GM12878 (cell line): ENCODE results near the gene SLC35A5. TPM values are rescaled to one million over a fixed set of nuclear protein-coding genes. Genes with fewer than 3 reads are reported as not detected.

Experiments
- ATF7 ChIP-seq: fragments of 450-650 bp; IDR thresholded peaks from 2 replicates; pipeline ENCODE4 v1.6.1; 2016; ENCODE audit warnings: low read depth, mild to moderate bottlenecking
- BMI1 ChIP-seq: fragments of 450-650 bp; IDR thresholded peaks from 2 replicates; pipeline ENCODE4 v1.6.1; 2016; ENCODE audit warnings: mild to moderate bottlenecking, moderate library complexity, borderline replicate concordance
- DPF2 ChIP-seq: fragments of 450-650 bp; IDR thresholded peaks from 2 replicates; pipeline ENCODE4 v1.6.1; 2017; ENCODE audit warnings: mild to moderate bottlenecking
- E4F1 ChIP-seq: fragments of 450-650 bp; IDR thresholded peaks from 2 replicates; pipeline ENCODE4 v1.6.1; 2018; ENCODE audit warnings: borderline replicate concordance, mild to moderate bottlenecking; ENCODE audit not compliant: partially characterized antibody
- GABPA ChIP-seq: IDR thresholded peaks from 2 replicates; pipeline ENCODE4 v1.6.1; 2014; ENCODE audit warnings: antibody characterized with exemption, low read depth, mild to moderate bottlenecking, inconsistent platforms
- GATAD2B ChIP-seq: fragments of 450-650 bp; conservative IDR thresholded peaks from 2 replicates; pipeline ENCODE4 v1.6.1; 2017; ENCODE audit warnings: low read depth, mild to moderate bottlenecking, moderate library complexity
- HDAC6 ChIP-seq: fragments of 200-600 bp; sonication (generic); IDR thresholded peaks from one replicate; pipeline ENCODE4 v1.8.0; 2017; ENCODE audit warnings: antibody characterized with exemption; ENCODE audit not compliant: unreplicated experiment
- IKZF1 ChIP-seq: fragments of 450-650 bp; conservative IDR thresholded peaks from 2 replicates; pipeline ENCODE4 v1.6.1; 2017; ENCODE audit warnings: antibody characterized with exemption, mild to moderate bottlenecking
- IRF3 ChIP-seq: fragments of 450-650 bp; IDR thresholded peaks from 2 replicates; pipeline ENCODE4 v1.6.1; 2014; ENCODE audit warnings: mild to moderate bottlenecking
- JUNB ChIP-seq: IDR thresholded peaks from 2 replicates; pipeline ENCODE4 v1.6.1; 2016; ENCODE audit warnings: antibody characterized with exemption, mild to moderate bottlenecking
- KDM1A ChIP-seq: fragments of 200-600 bp; sonication (generic); IDR thresholded peaks from 2 replicates; pipeline ENCODE4 v1.6.1; 2016; ENCODE audit warnings: borderline replicate concordance
- NR2C1 ChIP-seq: fragments of 450-650 bp; IDR thresholded peaks from 2 replicates; pipeline ENCODE4 v1.6.1; 2017; ENCODE audit warnings: antibody characterized with exemption, mild to moderate bottlenecking, moderate library complexity
- NR2F1 ChIP-seq: fragments of 450-650 bp; conservative IDR thresholded peaks from 2 replicates; pipeline ENCODE4 v1.6.1; 2017; ENCODE audit warnings: mild to moderate bottlenecking
- PAX8 ChIP-seq: fragments of 450-650 bp; IDR thresholded peaks from 2 replicates; pipeline ENCODE4 v1.6.1; 2017; ENCODE audit warnings: mild to moderate bottlenecking, moderate library complexity
- POLR2A ChIP-seq: IDR thresholded peaks from 2 replicates; pipeline ENCODE4 v1.6.1; 2011; ENCODE audit warnings: low read depth, mild to moderate bottlenecking, low read length
- POLR2AphosphoS5 ChIP-seq: IDR thresholded peaks from 2 replicates; pipeline ENCODE4 v1.6.1; 2011; ENCODE audit warnings: mild to moderate bottlenecking, low read length, inconsistent platforms
- RBBP5 ChIP-seq: fragments of 200-600 bp; sonication (generic); conservative IDR thresholded peaks from 2 replicates; pipeline ENCODE4 v1.6.1; 2016
- RELB ChIP-seq: fragments of 450-650 bp; IDR thresholded peaks from 2 replicates; pipeline ENCODE4 v1.6.1; 2017; ENCODE audit warnings: low read depth, mild to moderate bottlenecking, moderate library complexity
- SRF ChIP-seq, 2 experiments: IDR thresholded peaks; 2 replicates each; pipeline ENCODE4 v1.6.1; 2011; ENCODE audit warnings: low read depth in 2 of 2, low read length in 2 of 2, mild to moderate bottlenecking in 1 of 2, moderate library complexity in 1 of 2
- TBL1XR1 ChIP-seq: IDR thresholded peaks from 2 replicates; pipeline ENCODE4 v1.6.1; 2012; ENCODE audit warnings: low read depth, low read length, improper control_type of control experiment
- TCF12 ChIP-seq: IDR thresholded peaks from 2 replicates; pipeline ENCODE4 v1.6.1; 2011; ENCODE audit warnings: low read depth, mild to moderate bottlenecking, low read length
- ZNF687 ChIP-seq: fragments of 450-650 bp; IDR thresholded peaks from 2 replicates; pipeline ENCODE4 v1.6.1; 2017; ENCODE audit warnings: mild to moderate bottlenecking, moderate library complexity
- ZSCAN29 ChIP-seq: fragments of 450-650 bp; IDR thresholded peaks from 2 replicates; pipeline ENCODE4 v1.6.1; 2017; ENCODE audit warnings: mild to moderate bottlenecking, moderate library complexity
- ZZZ3 ChIP-seq: IDR thresholded peaks from 2 replicates; pipeline ENCODE4 v1.6.1; 2011; ENCODE audit warnings: low read depth; ENCODE audit not compliant: control insufficient read depth, insufficient read length
- polyA plus RNA-seq, 11 experiments: library from polyadenylated mRNA; depleted of rRNA in 4 of 11; unstranded in 6 of 11; stranded (reverse) in 5 of 11; fragments of >200 nt; fragmentation: Nextera tagmentation in 4 of 11; fragmentation: Illumina TruSeq in 1 of 11; extraction: Ambion mirVana in 4 of 11; extraction: Trizol in 1 of 11; gene quantifications; 1 replicate in 1 of 11; 2 replicates in 10 of 11; pipeline versions ENCODE4 v1.2.1 to v1.2.3, GENCODE V29; 2011 to 2016; ENCODE audit warnings: inconsistent platforms in 2 of 11, missing spikeins in 2 of 11, low read depth in 1 of 11
- total RNA-seq, 4 experiments: library from RNA; depleted of rRNA in 3 of 4; stranded (reverse); fragments of >200 nt in 3 of 4; fragmentation: Illumina TruSeq in 1 of 4; extraction: Trizol in 1 of 4; gene quantifications; 2 replicates each; pipeline versions ENCODE4 v1.2.1 to v1.2.3, GENCODE V29; 2013 to 2021

SLC35A5 gene
- total and polyA plus RNA-seq, 10 of the 15 experiments (the other 5 are each of a cell fraction or from before 2014, with no cell fraction given) = 10.9 to 38.1 (median 16.0) TPM

- TF ChIP-seq RELB (no peak), GATAD2B (no peak), DPF2 (no peak), HDAC6 (no peak), NR2C1 (no peak), ZSCAN29 (no peak), ATF7 (peak; percentile 64; the same call in 1 of the 2 replicates), JUNB (peak; percentile 79), GABPA (no peak), TCF12 (no peak), NR2F1 (no peak), E4F1 (no peak), KDM1A (no peak), IRF3 (no peak), ZNF687 (no peak), TBL1XR1 (no peak), POLR2A (no peak), IKZF1 (no peak; the same call in 1 of the 2 replicates), ZZZ3 (no peak), POLR2AphosphoS5 (no peak), BMI1 (no peak), PAX8 (no peak), SRF (IDR thresholded peaks at IDR 0.05; ENCODE audit: low read depth in 2 of 2, low read length in 2 of 2) (no peak), RBBP5 (no peak)
Observed at GRCh38 chr3:112539825-112540650, 21.8 kb upstream of the SLC35A5 start (continued).
